ENCODE results near the gene SLC41A3.
A peak's percentile ranks its signal among the peaks of the same experiment; 100 is the strongest.
"Not testable (repeated sequence)": the region's sequence is repeated elsewhere in the genome, so short reads cannot be mapped to it uniquely, and the experiment has no call there.

The SLC41A3 gene

DNA sequence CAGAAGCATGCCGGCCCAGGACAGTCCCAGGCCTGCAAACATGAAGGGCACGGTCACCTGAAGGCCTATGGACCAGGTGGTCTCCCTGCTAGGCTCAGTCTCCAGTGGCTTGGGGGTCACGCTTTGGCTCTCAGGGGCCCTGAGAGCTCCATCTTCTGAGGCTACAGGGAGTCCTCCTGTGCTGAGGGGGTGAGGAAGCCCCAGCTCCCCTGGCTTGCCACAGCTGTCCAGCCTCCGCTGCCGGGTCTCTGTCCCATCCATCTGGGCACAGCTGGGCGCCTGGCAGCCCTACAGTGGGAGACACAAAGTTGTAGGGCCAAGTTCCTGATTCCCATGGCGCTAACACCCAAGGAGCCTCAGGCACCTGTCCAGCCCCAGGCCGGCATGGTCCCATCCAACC, 16.0 kb downstream of the SLC41A3 start:
- H2AK5ac ChIP-seq (ENCODE audit: low read length) = no peak overlapping the region
- H3K4ac ChIP-seq (ENCODE audit: low read depth, low read length) = no peak overlapping the region
- whole genome bisulfite sequencing (ENCODE audit: extremely low coverage, insufficient coverage, low lambda C conversion rate) = no CpG with 5 or more reads among the region's 8 CpGs
- H2BK15ac ChIP-seq (replicated peaks; ENCODE audit: low read depth) = no peak overlapping the region
- H3K4me1 ChIP-seq (ENCODE audit: control insufficient read depth, low read depth, low read length) = no peaks in the 10 kb centered on the region
- H3K27ac ChIP-seq (ENCODE audit: low read depth, low read length) = no peak overlapping the region
- H3K79me1 ChIP-seq (ENCODE audit: low read length) = no peaks in the 10 kb centered on the region
- H4K5ac ChIP-seq (ENCODE audit: low read length) = no peak overlapping the region
- H3K79me2 ChIP-seq (ENCODE audit: control insufficient read depth, insufficient read depth, low read length) = no peaks in the 10 kb centered on the region
- no peaks in the 10 kb centered on the region for H3K36me3 ChIP-seq (ENCODE audit: control insufficient read depth, insufficient read depth, low read length)
- no peak overlapping the region for H3K18ac ChIP-seq (ENCODE audit: low read length)
- no peak overlapping the region for H2BK120ac ChIP-seq (ENCODE audit: low read depth, low read length)
- DNase-seq = no peak
- no peak overlapping the region for H3K4me3 ChIP-seq (ENCODE audit: low read length)
- H2BK5ac ChIP-seq (ENCODE audit: low read length) = no peak overlapping the region
- no peaks in the 10 kb centered on the region for H3K27me3 ChIP-seq (ENCODE audit: insufficient read depth, low read length, poor library complexity)
- no peak overlapping the region for H4K8ac ChIP-seq (ENCODE audit: low read depth, low read length)
- H3K9ac ChIP-seq (ENCODE audit: low read length) = no peak overlapping the region
- H3K4me2 ChIP-seq (ENCODE audit: low read length) = no peak overlapping the region
- no peak overlapping the region for H3K23ac ChIP-seq (ENCODE audit: low read length)
- H3K56ac ChIP-seq (ENCODE audit: low read length) = no peak overlapping the region

DNA sequence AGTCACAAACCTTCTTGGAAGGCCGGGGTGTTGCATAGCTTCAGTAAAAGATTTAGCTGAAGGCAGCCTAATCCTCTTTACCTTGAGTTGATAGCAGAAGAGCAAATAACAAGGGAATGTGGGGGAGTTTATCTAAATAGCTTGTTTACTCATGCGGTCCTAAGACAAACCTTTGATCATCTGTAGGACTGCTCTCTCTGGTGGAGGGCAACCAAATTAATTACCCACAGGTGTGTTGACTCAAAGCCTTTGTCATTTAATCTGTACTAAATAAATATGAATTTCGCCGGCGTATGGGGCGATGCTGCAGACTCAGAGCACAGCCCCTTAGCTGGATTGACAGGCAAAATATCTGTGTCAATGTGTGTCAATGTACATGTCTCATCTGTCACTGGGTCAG, 17.2 kb downstream of the SLC41A3 start:
- H3K27ac ChIP-seq (ENCODE audit: low read depth, low read length) = not testable (repeated sequence)

DNA sequence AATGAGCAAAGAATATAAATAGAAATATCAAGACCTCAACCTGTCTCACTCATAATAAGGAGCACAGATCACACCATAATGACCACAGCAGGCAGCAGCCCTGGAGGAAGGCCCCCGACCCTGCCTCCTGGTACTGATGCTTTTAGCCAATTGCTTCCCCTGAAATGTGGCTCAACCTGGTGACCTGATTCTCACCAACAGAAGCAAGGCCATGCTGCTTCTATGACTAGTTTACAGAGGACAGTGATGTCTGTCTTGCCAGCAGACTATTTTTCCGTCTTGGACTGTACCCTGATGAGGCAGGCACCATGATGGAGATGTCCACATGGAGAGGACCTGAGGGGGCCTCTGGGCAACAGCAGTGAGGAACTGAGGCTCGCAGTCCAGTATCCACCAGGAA, 18.0 kb downstream of the SLC41A3 start:
- Histone ChIP-seq H3K4me3 (ENCODE audit: low read length) (no peak overlapping the region), H3K56ac (ENCODE audit: low read length) (no peak overlapping the region), H2AK5ac (ENCODE audit: low read length) (no peak overlapping the region)

More for the DNA sequence above, 17.2 kb downstream of the SLC41A3 start:
- not testable (repeated sequence) for H3K4me3 ChIP-seq (ENCODE audit: low read length); H3K4me1 ChIP-seq (ENCODE audit: control insufficient read depth, low read depth, low read length); H3K36me3 ChIP-seq (ENCODE audit: control insufficient read depth, insufficient read depth, low read length); H4K5ac ChIP-seq (ENCODE audit: low read length); H3K9ac ChIP-seq (ENCODE audit: low read length); H2BK5ac ChIP-seq (ENCODE audit: low read length); H3K4me2 ChIP-seq (ENCODE audit: low read length); H2BK120ac ChIP-seq (ENCODE audit: low read depth, low read length); H3K18ac ChIP-seq (ENCODE audit: low read length); H3K79me1 ChIP-seq (ENCODE audit: low read length); H2BK15ac ChIP-seq (replicated peaks; ENCODE audit: low read depth); H3K79me2 ChIP-seq (ENCODE audit: control insufficient read depth, insufficient read depth, low read length); H2AK5ac ChIP-seq (ENCODE audit: low read length); H3K27me3 ChIP-seq (ENCODE audit: insufficient read depth, low read length, poor library complexity); H4K8ac ChIP-seq (ENCODE audit: low read depth, low read length); H3K4ac ChIP-seq (ENCODE audit: low read depth, low read length); H3K23ac ChIP-seq (ENCODE audit: low read length); H3K56ac ChIP-seq (ENCODE audit: low read length)
- WGBS (ENCODE audit: extremely low coverage, insufficient coverage, low lambda C conversion rate) = no CpG with 5 or more reads among the region's 6 CpGs
- peak; percentile 6 for DNase-seq

DNA sequence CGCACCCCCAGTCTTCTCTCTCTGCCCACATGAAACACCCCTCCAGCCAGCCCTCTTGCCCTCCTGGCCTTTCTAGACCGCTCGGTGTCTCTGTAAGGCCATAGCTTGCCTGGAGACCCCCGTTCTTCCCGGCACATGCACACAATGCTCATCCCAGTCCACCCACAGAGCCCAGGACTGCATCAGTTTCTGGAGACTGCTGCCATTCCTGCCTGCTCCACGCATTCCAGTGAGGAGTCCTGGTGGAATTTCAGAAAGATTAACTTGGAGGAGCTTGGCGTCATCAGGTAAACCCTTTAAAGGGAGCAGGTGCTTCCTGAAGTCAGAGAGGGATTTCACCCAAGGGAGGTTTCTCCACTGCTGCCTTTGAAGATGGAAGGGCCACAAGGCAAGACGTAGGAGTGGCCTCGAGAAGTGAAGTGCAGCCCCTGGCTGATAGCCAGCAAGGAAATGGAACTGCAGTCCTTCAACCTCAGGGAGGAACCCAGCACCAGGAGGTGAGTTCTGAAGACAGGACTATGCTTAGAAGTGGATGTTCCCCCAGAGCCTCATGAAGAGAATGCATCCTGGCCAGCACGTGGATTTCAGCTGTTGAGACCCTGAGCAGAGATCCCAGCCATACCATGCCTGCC, 19.2 kb downstream of the SLC41A3 start:
- no peak overlapping the region for H3K27ac ChIP-seq (ENCODE audit: low read depth, low read length)
- no peak overlapping the region for H3K9ac ChIP-seq (ENCODE audit: low read length)
- H2AK5ac ChIP-seq (ENCODE audit: low read length) = no peak overlapping the region
- H4K5ac ChIP-seq (ENCODE audit: low read length) = no peak overlapping the region
- H3K18ac ChIP-seq (ENCODE audit: low read length) = no peak overlapping the region
- no peak overlapping the region for H3K4me3 ChIP-seq (ENCODE audit: low read length)
- WGBS (ENCODE audit: extremely low coverage, insufficient coverage, low lambda C conversion rate) = no CpG with 5 or more reads among the region's 10 CpGs
- H2BK15ac ChIP-seq (replicated peaks; ENCODE audit: low read depth) = no peak overlapping the region
- no peaks in the 10 kb centered on the region for H3K4me1 ChIP-seq (ENCODE audit: control insufficient read depth, low read depth, low read length)
- DNase-seq = no peak
- H3K27me3 ChIP-seq (ENCODE audit: insufficient read depth, low read length, poor library complexity) = no peaks in the 10 kb centered on the region
- H3K23ac ChIP-seq (ENCODE audit: low read length) = no peak overlapping the region
- no peaks in the 10 kb centered on the region for H3K36me3 ChIP-seq (ENCODE audit: control insufficient read depth, insufficient read depth, low read length)
- H3K79me2 ChIP-seq (ENCODE audit: control insufficient read depth, insufficient read depth, low read length) = no peaks in the 10 kb centered on the region
- H2BK5ac ChIP-seq (ENCODE audit: low read length) = no peak overlapping the region
- H3K4me2 ChIP-seq (ENCODE audit: low read length) = no peak overlapping the region
- no peak overlapping the region for H3K56ac ChIP-seq (ENCODE audit: low read length)
- H2BK120ac ChIP-seq (ENCODE audit: low read depth, low read length) = no peak overlapping the region
- H4K8ac ChIP-seq (ENCODE audit: low read depth, low read length) = no peak overlapping the region
- no peaks in the 10 kb centered on the region for H3K79me1 ChIP-seq (ENCODE audit: low read length)
- H3K4ac ChIP-seq (ENCODE audit: low read depth, low read length) = no peak overlapping the region

More for the DNA sequence above, 18.0 kb downstream of the SLC41A3 start:
- no peak overlapping the region for H3K18ac ChIP-seq (ENCODE audit: low read length)
- no peaks in the 10 kb centered on the region for H3K4me1 ChIP-seq (ENCODE audit: control insufficient read depth, low read depth, low read length)
- no peak overlapping the region for H3K27ac ChIP-seq (ENCODE audit: low read depth, low read length)
- H3K27me3 ChIP-seq (ENCODE audit: insufficient read depth, low read length, poor library complexity) = no peaks in the 10 kb centered on the region
- no peak for DNase-seq
- H2BK5ac ChIP-seq (ENCODE audit: low read length) = no peak overlapping the region
- no peak overlapping the region for H4K8ac ChIP-seq (ENCODE audit: low read depth, low read length)
- no peak overlapping the region for H2BK15ac ChIP-seq (replicated peaks; ENCODE audit: low read depth)
- no peak overlapping the region for H2BK120ac ChIP-seq (ENCODE audit: low read depth, low read length)
- H3K79me2 ChIP-seq (ENCODE audit: control insufficient read depth, insufficient read depth, low read length) = no peaks in the 10 kb centered on the region
- no CpG with 5 or more reads among the region's 3 CpGs for WGBS (ENCODE audit: extremely low coverage, insufficient coverage, low lambda C conversion rate)
- no peak overlapping the region for H4K5ac ChIP-seq (ENCODE audit: low read length)
- no peak overlapping the region for H3K4me2 ChIP-seq (ENCODE audit: low read length)
- no peaks in the 10 kb centered on the region for H3K36me3 ChIP-seq (ENCODE audit: control insufficient read depth, insufficient read depth, low read length)
- no peak overlapping the region for H3K23ac ChIP-seq (ENCODE audit: low read length)
- H3K9ac ChIP-seq (ENCODE audit: low read length) = no peak overlapping the region
- no peaks in the 10 kb centered on the region for H3K79me1 ChIP-seq (ENCODE audit: low read length)
- H3K4ac ChIP-seq (ENCODE audit: low read depth, low read length) = no peak overlapping the region

DNA sequence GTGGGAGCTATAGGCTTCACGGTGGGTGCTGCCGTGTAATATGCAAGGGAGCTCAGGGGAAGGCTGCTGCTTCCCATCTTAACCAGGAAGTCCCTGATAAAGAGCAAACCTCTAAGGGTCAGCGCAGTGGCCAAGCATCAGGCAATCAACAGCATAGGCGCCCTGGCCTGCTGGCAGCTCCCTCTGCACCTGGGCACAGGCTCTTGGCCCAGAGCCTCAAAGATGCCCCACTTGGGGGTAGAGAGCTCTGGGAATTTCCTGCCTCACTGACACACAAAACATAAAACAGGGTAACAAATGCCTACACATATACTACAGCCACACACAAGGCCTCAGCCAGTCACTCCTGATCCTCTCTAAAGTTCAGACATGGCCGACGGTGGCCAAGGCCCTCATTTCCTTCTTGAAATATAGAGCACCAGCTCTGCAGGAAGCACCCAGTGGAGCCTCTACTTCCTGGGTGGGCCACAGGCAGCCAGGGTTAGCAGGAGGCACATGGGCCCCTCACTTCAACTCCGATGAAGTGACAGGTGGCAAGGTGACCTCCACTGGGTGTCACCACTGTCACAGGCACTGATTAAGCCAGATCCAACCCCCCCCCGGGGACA, 20.5 kb downstream of the SLC41A3 start:
- Histone ChIP-seq H3K79me1 (ENCODE audit: low read length) (no peaks in the 10 kb centered on the region), H3K23ac (ENCODE audit: low read length) (no peak overlapping the region), H2BK5ac (ENCODE audit: low read length) (no peak overlapping the region), H3K27me3 (ENCODE audit: insufficient read depth, low read length, poor library complexity) (no peaks in the 10 kb centered on the region), H2BK120ac (ENCODE audit: low read depth, low read length) (no peak overlapping the region), H4K5ac (ENCODE audit: low read length) (no peak overlapping the region), H3K4me3 (ENCODE audit: low read length) (no peak overlapping the region), H3K27ac (ENCODE audit: low read depth, low read length) (no peak overlapping the region), H3K36me3 (ENCODE audit: control insufficient read depth, insufficient read depth, low read length) (no peaks in the 10 kb centered on the region), H3K4ac (ENCODE audit: low read depth, low read length) (no peak overlapping the region), H2AK5ac (ENCODE audit: low read length) (no peak overlapping the region), H3K9ac (ENCODE audit: low read length) (no peak overlapping the region), H3K4me1 (ENCODE audit: control insufficient read depth, low read depth, low read length) (no peaks in the 10 kb centered on the region), H3K4me2 (ENCODE audit: low read length) (no peak overlapping the region), H3K56ac (ENCODE audit: low read length) (no peak overlapping the region), H2BK15ac (replicated peaks; ENCODE audit: low read depth) (no peak overlapping the region), H4K8ac (ENCODE audit: low read depth, low read length) (no peak overlapping the region), H3K79me2 (ENCODE audit: control insufficient read depth, insufficient read depth, low read length) (no peaks in the 10 kb centered on the region), H3K18ac (ENCODE audit: low read length) (no peak overlapping the region)
- DNase-seq = no peak
- WGBS (ENCODE audit: extremely low coverage, insufficient coverage, low lambda C conversion rate) = no CpG with 5 or more reads among the region's 8 CpGs

Data from mesendoderm (in vitro differentiated cells).